IPS-NIHi7 (cell line): ENCODE measurements around the gene EIF3I.

Experiments used
- DNase-seq: peaks from one replicate; pipeline ENCODE4 v3.0.0; 2012; ENCODE audit warnings: mixed read lengths; ENCODE audit errors: extremely low spot score

EIF3I gene

DNA sequence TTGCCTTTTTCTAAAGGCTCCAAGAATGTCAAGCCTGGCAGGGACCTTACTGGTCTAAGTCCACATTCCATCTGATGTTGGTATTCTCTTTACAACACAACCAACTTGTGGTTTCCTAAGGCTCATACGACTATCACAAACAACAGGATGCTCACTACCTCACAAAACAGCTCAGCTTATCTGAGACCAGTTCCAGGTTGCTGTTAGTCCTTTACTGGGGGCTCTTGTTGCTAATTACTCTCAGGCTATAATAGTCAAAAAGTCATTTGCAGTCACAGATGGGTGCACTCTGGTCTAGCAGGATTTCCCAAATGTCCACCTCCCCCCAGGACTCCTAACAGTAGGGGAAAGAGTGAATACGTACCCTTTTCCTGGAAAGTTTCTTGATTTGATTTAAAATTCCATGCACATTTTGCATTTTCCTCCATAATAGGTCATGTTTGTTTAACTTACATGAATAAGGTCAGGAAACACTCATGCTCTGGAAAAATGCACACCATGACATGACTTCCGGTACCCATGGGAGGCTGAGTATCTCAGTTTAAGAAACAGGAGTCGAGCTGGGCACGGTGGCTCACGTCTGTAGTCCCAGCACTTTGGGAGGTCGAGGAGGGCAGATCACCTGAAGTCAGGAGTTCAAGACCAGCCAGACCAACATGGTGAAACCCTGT, 44.8 kb downstream of the EIF3I start:
- no peak for DNase-seq

DNA sequence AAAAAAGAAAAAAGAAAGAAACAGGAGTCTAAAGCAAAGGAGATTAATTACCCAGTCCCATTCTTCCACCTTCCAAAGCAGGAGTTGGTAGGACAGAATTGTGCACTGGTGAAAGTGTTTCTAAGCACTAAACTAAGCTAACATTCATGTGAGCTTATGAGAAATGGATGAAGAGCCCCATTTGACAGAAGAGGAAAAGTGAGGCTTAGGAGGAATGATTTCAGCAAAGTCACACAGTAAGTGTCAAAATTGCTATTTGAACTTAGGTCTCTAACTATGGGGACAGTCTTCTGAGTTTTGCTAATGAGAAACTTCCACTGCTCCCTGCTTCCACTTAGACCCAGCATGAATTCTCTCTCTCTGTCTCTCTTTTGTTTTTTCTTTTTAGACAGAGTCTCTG, 47.5 kb downstream of the EIF3I start:
- no peak for DNase-seq

DNA sequence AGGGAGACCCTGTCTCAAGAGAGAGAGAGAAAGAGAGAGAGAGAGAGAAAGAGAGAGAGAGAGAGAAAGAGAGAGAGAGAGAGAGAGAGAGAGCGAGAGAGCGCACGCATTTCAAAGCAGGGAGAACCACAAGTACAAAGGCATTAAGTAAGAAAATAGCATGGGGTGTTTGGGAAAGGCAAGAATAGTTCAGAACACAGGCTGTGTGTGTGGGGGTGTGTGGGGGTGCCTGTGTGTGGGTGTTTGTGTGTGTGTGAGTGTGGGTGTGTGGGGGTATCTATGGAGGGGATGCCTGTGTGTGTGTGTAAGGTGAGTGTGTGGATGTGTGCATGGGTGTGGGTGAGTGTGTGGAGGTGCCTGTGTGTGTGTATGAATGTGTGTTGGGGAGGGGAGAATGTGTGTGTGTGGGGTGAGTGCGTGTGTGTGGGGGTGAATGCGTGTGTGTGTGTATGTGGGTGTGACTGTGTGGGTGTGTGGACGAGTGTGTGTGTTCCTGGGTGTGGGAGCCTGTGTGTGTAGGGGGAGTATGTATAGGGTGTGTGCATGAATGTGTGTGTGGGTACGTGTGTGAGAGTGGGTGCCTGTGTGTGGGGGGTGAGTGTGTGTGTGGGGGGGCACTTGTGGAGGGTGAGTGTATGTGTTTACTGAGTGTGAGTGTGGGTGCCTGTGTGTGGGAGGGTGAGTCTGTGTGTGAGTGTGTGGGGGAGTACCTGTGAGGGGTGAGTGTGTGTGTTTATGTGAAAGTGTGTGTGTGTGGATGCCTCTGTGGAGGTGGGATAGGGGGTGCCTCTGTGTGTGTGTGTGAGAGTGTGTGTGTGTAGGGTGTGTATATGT, 50.6 kb downstream of the EIF3I start:
- no peak for DNase-seq

DNA sequence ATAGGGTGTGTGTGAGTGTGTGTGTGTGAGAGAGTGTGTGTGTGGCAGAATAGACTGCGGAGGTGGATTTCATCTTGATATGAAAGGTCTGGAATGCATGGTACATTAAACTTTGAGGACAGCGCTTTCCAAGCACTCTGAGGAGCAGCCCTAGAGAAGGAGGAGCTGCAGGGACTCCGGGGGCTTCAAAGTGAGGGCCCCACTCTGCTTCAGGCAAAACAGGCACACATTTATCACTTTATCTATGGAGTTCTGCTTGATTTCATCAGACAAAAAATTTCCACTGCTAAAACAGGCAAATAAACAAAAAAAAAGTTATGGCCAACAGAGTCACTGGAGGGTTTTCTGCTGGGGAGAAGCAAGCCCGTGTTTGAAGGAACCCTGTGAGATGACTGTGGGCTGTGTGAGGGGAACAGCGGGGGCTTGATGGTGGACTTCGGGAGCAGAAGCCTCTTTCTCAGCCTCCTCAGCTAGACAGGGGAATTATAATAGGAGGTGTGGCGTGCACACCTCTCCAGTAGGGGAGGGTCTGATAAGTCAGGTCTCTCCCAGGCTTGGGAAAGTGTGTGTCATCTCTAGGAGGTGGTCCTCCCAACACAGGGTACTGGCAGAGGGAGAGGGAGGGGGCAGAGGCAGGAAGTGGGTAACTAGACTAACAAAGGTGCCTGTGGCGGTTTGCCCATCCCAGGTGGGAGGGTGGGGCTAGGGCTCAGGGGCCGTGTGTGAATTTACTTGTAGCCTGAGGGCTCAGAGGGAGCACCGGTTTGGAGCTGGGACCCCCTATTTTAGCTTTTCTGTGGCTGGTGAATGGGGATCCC, 51.4 kb downstream of the EIF3I start:
- peak; percentile 92 for DNase-seq

DNA sequence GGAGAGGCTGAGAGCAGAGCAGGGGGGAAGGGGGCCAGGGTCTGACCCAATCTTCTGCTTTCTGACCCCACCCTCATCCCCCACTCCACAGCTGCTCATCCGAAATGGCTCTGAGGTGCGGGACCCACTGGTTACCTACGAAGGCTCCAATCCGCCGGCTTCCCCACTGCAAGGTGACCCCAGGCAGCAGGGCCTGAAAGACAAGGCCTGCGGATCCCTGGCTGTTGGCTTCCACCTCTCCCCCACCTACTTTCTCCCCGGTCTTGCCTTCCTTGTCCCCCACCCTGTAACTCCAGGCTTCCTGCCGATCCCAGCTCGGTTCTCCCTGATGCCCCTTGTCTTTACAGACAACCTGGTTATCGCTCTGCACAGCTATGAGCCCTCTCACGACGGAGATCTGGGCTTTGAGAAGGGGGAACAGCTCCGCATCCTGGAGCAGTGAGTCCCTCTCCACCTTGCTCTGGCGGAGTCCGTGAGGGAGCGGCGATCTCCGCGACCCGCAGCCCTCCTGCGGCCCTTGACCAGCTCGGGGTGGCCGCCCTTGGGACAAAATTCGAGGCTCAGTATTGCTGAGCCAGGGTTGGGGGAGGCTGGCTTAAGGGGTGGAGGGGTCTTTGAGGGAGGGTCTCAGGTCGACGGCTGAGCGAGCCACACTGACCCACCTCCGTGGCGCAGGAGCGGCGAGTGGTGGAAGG, 52.6 kb downstream of the EIF3I start:
- peak; percentile 39 for DNase-seq

DNA sequence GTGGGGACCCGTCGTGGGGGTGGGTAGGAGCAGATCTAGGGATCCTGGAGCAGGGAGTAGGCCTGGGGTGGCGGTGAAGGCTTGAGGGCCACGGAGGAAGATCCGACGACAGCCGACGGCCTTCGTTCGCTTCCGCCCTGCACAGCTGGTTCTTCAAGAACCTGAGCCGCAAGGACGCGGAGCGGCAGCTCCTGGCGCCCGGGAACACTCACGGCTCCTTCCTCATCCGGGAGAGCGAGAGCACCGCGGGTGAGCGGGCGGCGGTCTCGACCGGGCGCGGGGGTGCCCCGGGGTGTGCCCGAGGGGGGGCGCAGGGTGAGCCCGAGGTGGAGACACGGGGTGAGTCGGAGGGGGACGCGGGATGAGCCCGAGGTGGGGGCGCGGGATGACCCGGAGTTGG, 53.2 kb downstream of the EIF3I start:
- no peak for DNase-seq

DNA sequence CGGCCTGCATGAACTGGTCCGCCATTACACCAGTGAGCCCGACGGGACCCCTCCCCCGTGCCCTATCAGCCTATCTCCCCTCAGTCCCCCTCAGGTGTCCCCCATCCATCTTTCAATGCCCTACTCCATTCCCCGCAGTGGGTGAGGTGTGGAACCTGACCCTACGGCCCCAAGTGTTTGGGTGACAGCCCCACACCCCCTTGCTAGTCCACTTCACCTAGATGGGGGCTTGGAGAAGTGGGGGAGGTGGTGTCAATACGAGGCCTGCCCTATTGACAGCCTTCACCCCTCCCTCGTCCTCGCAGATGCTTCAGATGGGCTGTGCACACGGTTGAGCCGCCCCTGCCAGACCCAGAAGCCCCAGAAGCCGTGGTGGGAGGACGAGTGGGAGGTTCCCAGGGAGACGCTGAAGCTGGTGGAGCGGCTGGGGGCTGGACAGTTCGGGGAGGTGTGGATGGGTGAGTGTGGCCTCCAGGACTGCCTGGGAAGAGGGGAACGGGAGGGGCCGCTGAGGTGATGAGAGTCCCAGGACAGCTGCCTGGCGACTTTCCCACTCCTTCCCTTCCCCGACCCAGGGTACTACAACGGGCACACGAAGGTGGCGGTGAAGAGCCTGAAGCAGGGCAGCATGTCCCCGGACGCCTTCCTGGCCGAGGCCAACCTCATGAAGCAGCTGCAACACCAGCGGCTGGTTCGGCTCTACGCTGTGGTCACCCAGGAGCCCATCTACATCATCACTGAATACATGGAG, 54.0 kb downstream of the EIF3I start:
- no peak for DNase-seq
